Measurements from ENCODE around the gene TMEM134. TPM values are rescaled to one million over a fixed set of nuclear protein-coding genes. Genes with fewer than 3 reads are reported as not detected.
A peak's percentile ranks its signal among the peaks of the same experiment; 100 is the strongest.

TMEM134 gene
- total and polyA plus RNA-seq, 11 donors, result 67.0 to 146 (median 83.6) TPM

DNA sequence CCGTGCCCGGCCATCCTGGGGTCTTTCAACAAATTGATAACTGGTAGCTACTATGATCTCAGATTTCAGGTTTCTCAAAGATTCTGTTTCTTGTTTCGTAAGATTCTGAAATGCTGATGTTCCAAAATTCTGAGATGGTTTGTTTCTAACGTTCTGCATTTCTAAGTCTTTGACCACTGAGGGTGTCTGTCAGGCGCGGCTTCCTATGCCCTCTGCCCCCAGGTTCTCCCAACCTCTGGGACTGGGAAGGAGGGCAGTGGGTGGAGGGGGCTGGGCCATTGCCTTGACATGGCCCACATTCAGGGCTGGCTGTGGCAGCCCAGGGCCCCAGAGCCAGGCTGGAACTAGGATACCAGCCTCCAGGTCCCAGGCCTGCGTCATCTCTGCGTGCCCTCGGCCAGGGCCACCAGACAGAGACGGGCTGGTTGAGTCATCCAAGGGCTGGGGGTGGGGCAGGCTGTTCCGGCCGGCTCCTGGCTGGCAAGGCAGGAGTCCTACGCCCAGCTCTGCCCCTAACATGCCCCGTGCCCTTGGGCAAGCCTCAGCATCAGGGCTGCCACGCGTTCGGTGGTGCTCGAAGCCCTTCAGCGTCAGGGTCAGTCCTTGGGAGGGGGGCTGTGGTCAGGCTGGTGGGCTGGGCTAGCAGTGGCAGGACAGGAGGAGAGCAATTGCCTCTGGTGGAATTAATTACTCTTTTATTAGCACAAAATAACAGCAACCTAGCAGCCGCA lies 5.2 kb downstream of the TMEM134 start:
- peak in 3 of 5 donors; percentile 60 to 82 (median 67) for DNase-seq
- H3K4me1 ChIP-seq, result peaks cover 0 to 41% (median 20%) of the 10 kb centered on the region in 12 donors
- H3K27ac ChIP-seq, result peak overlapping the region; percentile 61 to 93 (median 87)
- intact Hi-C loops (cut with DNase I), result loop anchor here in 5 of 10 donors (1.0 to 10.0 kb wide), 3 partner anchors 36 to 62 kb away; partner anchors contain the start of genes PPP1CA (in 3 of the 5), TBC1D10C (in 3 of the 5) and RPS6KB2 (in 1 of the 5)
- peak in 3 of 4 donors; percentile 30 to 40 (median 38) for ATAC-seq
- no peaks in the 10 kb centered on the region for H3K36me3 ChIP-seq
- H3K9me3 ChIP-seq, result no peaks in the 10 kb centered on the region
- WGBS, 4 donors, result 69 to 93% (median 86%) methylated on average over 8 to 20 of the region's 20 CpGs
- H3K4me3 ChIP-seq, result peak overlapping the region; percentile 31 to 66 (median 58)
- TF ChIP-seq POLR2A (IDR thresholded peaks at IDR 0.05), result no peak
- no peak for TF ChIP-seq CTCF (IDR thresholded peaks at IDR 0.05)
- no peaks in the 10 kb centered on the region for H3K27me3 ChIP-seq

DNA sequence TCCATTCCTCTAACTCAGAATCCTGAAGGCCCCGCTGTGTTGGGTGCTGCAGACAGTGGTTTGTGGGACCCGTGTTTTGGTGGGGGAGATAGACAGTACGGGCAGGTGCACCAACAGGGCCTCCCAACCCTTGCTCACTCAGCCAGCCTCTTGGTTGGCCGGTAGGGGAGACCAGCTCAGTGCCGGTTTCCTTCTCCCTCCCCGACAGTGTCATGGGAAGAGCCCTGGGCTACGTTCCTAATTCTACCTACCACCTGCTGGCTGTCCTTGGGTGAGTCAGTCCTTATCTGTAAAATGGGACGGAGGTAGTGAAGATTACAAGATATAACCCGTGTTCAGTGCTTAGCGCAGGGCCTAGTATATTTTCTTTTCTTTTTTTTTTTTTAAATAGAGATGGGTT lies 5.9 kb downstream of the TMEM134 start:
- no peak overlapping the region for H3K4me3 ChIP-seq
- no peaks in the 10 kb centered on the region for H3K9me3 ChIP-seq
- no peak for DNase-seq
- intact Hi-C loops (cut with DNase I), result loop anchor here in 3 of 10 donors (10.0 kb wide), 1 partner anchor 58 kb away; the partner anchor contains the start of genes PPP1CA (in 3 of the 3) and TBC1D10C (in 3 of the 3)
- peaks cover 0 to 39% (median 15%) of the 10 kb centered on the region in 12 donors for H3K4me1 ChIP-seq
- no peaks in the 10 kb centered on the region for H3K27me3 ChIP-seq
- ATAC-seq, result no peak
- 91 to 94% (median 93%) methylated on average over 10 of the region's 10 CpGs for WGBS, 4 donors
- no peak for TF ChIP-seq CTCF (IDR thresholded peaks at IDR 0.05)
- TF ChIP-seq POLR2A (IDR thresholded peaks at IDR 0.05), result no peak
- H3K27ac ChIP-seq, result peak overlapping the region in 2 of 12 donors; percentile 86 to 93
- no peaks in the 10 kb centered on the region for H3K36me3 ChIP-seq

DNA sequence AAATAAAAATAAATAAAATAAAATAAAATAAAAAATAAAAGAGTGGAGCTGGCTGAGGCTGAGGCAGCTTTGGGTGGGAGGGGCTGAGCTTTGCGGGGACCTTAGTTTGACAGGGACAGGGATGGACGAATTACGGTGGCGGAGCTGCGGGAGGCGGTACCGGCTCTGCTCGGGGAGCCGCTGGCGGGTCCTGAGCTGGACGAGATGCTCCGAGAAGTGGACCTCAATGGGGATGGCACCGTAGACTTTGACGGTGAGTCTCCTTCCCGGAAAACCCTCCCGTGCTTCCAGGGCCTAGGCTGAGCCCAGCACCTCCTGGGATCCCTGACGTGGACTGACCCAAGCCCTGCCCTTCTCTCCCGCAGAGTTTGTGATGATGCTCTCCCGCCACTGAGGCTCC lies 10.8 kb downstream of the TMEM134 start:
- ATAC-seq (no peak), DNase-seq (no peak)
- H3K4me3 ChIP-seq, result no peak overlapping the region
- H3K27me3 ChIP-seq, result no peaks in the 10 kb centered on the region
- intact Hi-C loops (cut with DNase I), result no loop called here
- H3K36me3 ChIP-seq, result no peaks in the 10 kb centered on the region
- no peak overlapping the region for H3K27ac ChIP-seq
- 90 to 93% (median 91%) methylated on average over 19 of the region's 19 CpGs for WGBS, 4 donors
- no peaks in the 10 kb centered on the region for H3K9me3 ChIP-seq
- TF ChIP-seq POLR2A (IDR thresholded peaks at IDR 0.05) (no peak), CTCF (IDR thresholded peaks at IDR 0.05) (no peak)
- no peaks in the 10 kb centered on the region for H3K4me1 ChIP-seq

DNA sequence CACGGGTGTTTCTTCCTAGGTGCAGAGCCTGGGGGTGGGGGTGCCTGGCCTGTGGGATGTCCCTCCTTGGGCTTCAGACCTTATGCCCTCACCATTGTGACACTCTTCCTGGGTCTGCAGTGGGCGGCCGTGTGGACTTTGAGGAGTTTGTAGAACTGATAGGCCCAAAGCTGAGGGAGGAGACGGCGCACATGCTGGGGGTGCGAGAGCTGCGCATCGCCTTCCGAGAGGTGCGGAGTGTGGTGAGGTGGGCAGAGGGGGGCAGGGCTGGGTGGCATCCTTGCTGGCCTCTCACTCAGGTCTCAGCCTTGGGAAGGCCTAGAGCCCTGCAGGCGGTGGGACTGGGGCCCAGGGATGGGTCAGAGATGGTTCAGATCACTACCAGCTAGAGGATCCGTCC lies 11.6 kb downstream of the TMEM134 start:
- Histone ChIP-seq H3K4me3 (no peak overlapping the region), H3K36me3 (no peaks in the 10 kb centered on the region), H3K9me3 (no peaks in the 10 kb centered on the region), H3K4me1 (peaks cover 0 to 8% (median 3%) of the 10 kb centered on the region in 12 donors), H3K27me3 (no peaks in the 10 kb centered on the region), H3K27ac (no peak overlapping the region)
- intact Hi-C loops (cut with DNase I), result no loop called here
- ATAC-seq (no peak), DNase-seq (no peak)
- TF ChIP-seq POLR2A (IDR thresholded peaks at IDR 0.05) (no peak), CTCF (IDR thresholded peaks at IDR 0.05) (no peak)
- 91 to 95% (median 93%) methylated on average over 11 to 12 of the region's 12 CpGs for WGBS, 4 donors

Measured in heart left ventricle (tissue), 16 donors.